AG04450 (cell line): Measurements from ENCODE around the gene PRX. TPM values are rescaled to one million over a fixed set of nuclear protein-coding genes. Genes with fewer than 3 reads are reported as not detected.

Experiments used
- CTCF ChIA-PET: fragments of 300-600, 350-600 bp; formaldehyde crosslinking; extraction: SDS; loops from one replicate; lab custom pipeline; 2022; ENCODE audit warnings: antibody characterized with exemption, inconsistent platforms; lab: Charles Lee
- POLR2A ChIA-PET: fragments of 350-600 bp; formaldehyde crosslinking; extraction: SDS; loops from one replicate; lab custom pipeline; 2021; ENCODE audit warnings: antibody characterized with exemption, inconsistent platforms; lab: Yijun Ruan, JAX
- DNase-seq: peaks from one replicate; pipeline ENCODE4 v3.0.0-alpha.2; 2011; ENCODE audit warnings: low read depth, low spot score
- H3K27ac ChIP-seq: one replicate; pipeline ENCODE4 v1.5.1; 2012; ENCODE audit warnings: low read depth, low read length, control low read depth
- H3K27me3 ChIP-seq: one replicate; pipeline ENCODE4 v1.6.0; 2012; ENCODE audit warnings: low read length; ENCODE audit not compliant: control insufficient read depth, insufficient read depth
- H3K4me3 ChIP-seq: 2 replicates; pipeline ENCODE4 v1.5.1; 2011; ENCODE audit warnings: mild to moderate bottlenecking, low read depth, low read length, control low read depth
- H3K9me3 ChIP-seq: 2 replicates; pipeline ENCODE4 v1.5.1; 2012; ENCODE audit warnings: low read length; ENCODE audit not compliant: control insufficient read depth, insufficient read depth
- CTCF ChIP-seq: IDR thresholded peaks from 2 replicates; pipeline ENCODE4 v1.5.1; 2011; ENCODE audit warnings: low read depth, low read length, control low read depth, inconsistent platforms
- polyA plus RNA-seq: library from polyadenylated mRNA; depleted of rRNA; stranded (reverse); fragments of >200 nt; gene quantifications from 2 replicates; pipeline ENCODE4 v1.2.3, GENCODE V29; 2011

The PRX gene
- polyA plus RNA-seq, 1 experiment = 1.8 TPM

DNA sequence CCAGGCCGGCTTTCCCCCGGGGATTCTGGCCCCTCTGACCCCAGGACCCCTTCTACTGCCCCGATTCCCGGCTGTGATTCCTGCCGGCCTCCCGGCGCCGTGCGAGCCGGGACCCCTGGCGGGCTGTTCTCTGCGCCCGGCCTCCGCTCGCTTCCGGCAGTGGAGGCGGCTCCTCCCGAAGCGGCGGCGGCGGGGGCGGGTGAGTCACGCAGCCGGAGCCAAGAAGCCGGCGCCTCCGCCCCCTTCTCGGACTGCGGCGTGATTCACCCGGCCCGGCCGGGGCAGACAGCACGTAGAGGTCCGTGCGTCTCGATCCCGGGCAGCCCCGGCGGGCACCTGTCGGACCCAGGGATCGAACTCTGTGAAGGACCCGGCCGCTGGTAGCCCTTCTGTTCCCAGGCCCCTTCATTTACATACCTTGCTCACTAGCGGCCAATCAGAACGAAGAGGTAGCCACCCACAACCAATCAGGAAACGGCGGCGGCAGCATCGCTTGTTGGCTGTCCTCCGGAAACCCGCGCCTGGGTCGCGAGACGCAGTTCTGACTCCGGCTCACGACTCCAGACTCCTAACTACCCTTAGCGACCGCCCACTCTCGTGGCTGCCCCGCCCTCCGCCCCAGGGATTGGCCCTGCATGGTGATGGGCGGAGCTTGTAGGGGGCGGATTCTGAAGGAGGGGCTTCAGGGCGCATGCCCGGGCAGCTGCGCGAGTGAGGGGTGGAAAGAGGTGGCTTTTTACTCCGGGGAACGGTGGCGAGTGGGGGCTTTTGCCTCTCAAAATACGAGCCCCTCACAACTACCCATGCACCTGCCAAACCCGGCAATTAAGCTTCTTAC lies 12.5 kb upstream of the PRX start, which contains the start of gene SERTAD1:
Gene SERTAD1 (minus strand): TSS at position 543 of the 838 bp plus-strand sequence. CDS start 2,446 bp downstream, outside the sequence.
- peak; percentile 64 for TF ChIP-seq CTCF
- peak within 1 kb of the TSS; percentile 98 for H3K27ac ChIP-seq
- peak; percentile 98 for DNase-seq
- H3K4me3 ChIP-seq = peak within 1 kb of the TSS; percentile 91
- CTCF ChIA-PET = interaction anchor here (0.5 to 1.2 kb wide), 2 partner anchors 120 to 202 kb away, joined by 3 read pairs; no protein-coding TSS in a partner anchor
- POLR2A ChIA-PET = interaction anchor here (0.5 to 2.2 kb wide), 26 partner anchors 8 to 1575 kb away, joined by 3 to 43 read pairs (median 4); partner anchors contain the start of genes BLVRB and DYRK1B
- peaks cover 2% of the 10 kb centered on the region; the same call in 1 of the 2 replicates for H3K9me3 ChIP-seq
- no peaks in the 10 kb centered on the region for H3K27me3 ChIP-seq

DNA sequence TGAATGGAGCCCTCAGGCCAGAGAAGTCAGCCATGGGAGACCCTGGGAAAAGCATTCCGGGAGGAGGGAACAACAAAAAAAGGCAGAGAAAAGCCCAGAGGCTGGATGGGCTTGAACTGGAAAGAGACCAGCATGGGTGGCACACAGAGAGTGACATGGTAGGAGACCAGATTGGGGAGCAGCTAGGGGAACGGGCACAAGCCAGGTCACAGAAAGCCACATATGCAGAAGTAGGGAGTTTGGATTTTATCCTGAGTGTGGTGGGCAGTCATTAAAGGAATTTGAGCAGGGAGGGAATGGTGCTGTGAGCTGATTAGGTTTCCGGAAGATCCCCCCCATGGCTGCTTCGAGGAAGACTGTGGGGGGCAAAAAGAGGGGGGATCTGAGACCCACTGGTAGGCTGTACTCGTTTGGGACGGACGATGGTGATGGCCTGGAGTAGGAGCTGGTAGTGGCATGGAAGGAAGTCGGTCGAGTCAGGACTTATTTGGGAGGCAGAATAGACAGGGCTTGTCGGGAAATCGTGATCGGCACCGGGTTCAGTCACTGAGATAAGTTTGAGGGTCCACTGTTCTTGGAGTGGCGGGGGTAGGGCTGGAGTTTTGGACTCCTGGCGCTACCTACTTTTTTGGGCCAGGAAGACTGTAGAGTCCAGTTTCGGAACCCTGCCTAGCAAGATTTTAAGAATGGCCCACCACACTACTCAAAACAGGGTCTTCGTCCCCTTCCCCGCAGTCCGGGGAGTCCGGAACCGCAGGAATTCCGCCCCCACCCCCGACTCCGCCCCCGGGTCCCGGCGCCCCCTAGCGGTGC lies 11.7 kb upstream of the PRX start:
- no peak for TF ChIP-seq CTCF
- POLR2A ChIA-PET = interaction anchor here (1.0 kb wide), 2 partner anchors 9 to 18 kb away, joined by 3 to 5 read pairs; no protein-coding TSS in a partner anchor
- Histone ChIP-seq H3K27me3 (no peaks in the 10 kb centered on the region), H3K27ac (peak overlapping the region; percentile 98), H3K9me3 (peaks cover 3% of the 10 kb centered on the region; the same call in 1 of the 2 replicates), H3K4me3 (peak overlapping the region; percentile 91)
- DNase-seq = no peak
- CTCF ChIA-PET = interaction anchor here (0.5 to 2.3 kb wide), 2 partner anchors 40 to 214 kb away, joined by 3 to 7 read pairs; partner anchors contain the start of gene BLVRB

GRCh38 chr19:40423938-40424337 lies 10.8 kb upstream of the PRX start:
- peak overlapping the region; percentile 91 for H3K4me3 ChIP-seq
- no peak for DNase-seq
- H3K27ac ChIP-seq = no peak overlapping the region
- ChIA-PET CTCF (interaction anchor here (0.8 to 2.3 kb wide), 2 partner anchors 41 to 211 kb away, joined by 3 to 7 read pairs; partner anchors contain the start of gene BLVRB), POLR2A (interaction anchor here (1.0 kb wide), 1 partner anchor 12 kb away, joined by 4 read pairs; no protein-coding TSS in a partner anchor)
- no peak for TF ChIP-seq CTCF
- H3K27me3 ChIP-seq = no peaks in the 10 kb centered on the region
- peaks cover 3% of the 10 kb centered on the region; the same call in 1 of the 2 replicates for H3K9me3 ChIP-seq

- no peaks in the 10 kb centered on the region for H3K27me3 ChIP-seq
- H3K9me3 ChIP-seq = peaks cover 3% of the 10 kb centered on the region; the same call in 1 of the 2 replicates
- ChIA-PET POLR2A (interaction anchor here (1.0 kb wide), 1 partner anchor 13 kb away, joined by 4 read pairs; no protein-coding TSS in a partner anchor), CTCF (interaction anchor here (0.8 to 2.3 kb wide), 2 partner anchors 42 to 212 kb away, joined by 3 to 7 read pairs; partner anchors contain the start of gene BLVRB)
- H3K4me3 ChIP-seq = no peak overlapping the region
- peak overlapping the region; percentile 21 for H3K27ac ChIP-seq
- TF ChIP-seq CTCF = no peak
- no peak for DNase-seq
These were observed 9.8 kb upstream of the PRX start for GRCh38 chr19:40422748-40423566.
